ENCODE measurements around the gene CASP14. TPM values are rescaled to one million over a fixed set of nuclear protein-coding genes. Genes with fewer than 3 reads are reported as not detected.
"Not testable (repeated sequence)": the region's sequence is repeated elsewhere in the genome, so short reads cannot be mapped to it uniquely, and the experiment has no call there.

Gene CASP14
- total RNA-seq, 1 experiment from 2014 or later: not detected

GRCh38 chr19:15080002-15080401, 30.7 kb downstream of the CASP14 start:
- H3K4me3 ChIP-seq (ENCODE audit: low read length); H3K9ac ChIP-seq (ENCODE audit: low read length); H3K9me3 ChIP-seq (ENCODE audit: low read length); H3K27me3 ChIP-seq (ENCODE audit: low read length); H3K36me3 ChIP-seq (ENCODE audit: insufficient read depth, low read length); H4K20me1 ChIP-seq (ENCODE audit: insufficient read depth, low read depth, low read length); H3K9me2 ChIP-seq (replicated peaks; ENCODE audit: insufficient read depth, low read length); DNase-seq; H2AFZ ChIP-seq (ENCODE audit: low read length); H3K4me2 ChIP-seq (ENCODE audit: low read depth, low read length, poor library complexity, severe bottlenecking); H3K4me1 ChIP-seq (ENCODE audit: low read length); H3K27ac ChIP-seq (ENCODE audit: low read length); H3K79me2 ChIP-seq (ENCODE audit: low read length): not testable (repeated sequence)

GRCh38 chr19:15081911-15082310, 32.6 kb downstream of the CASP14 start, which contains the start of gene OR1I1:
TSS of gene OR1I1 (plus strand) at chr19:15082211. CDS start at chr19:15087066, 4,855 bp downstream.
- Histone ChIP-seq H3K9ac (ENCODE audit: low read length) (no peak within 1 kb of the TSS), H3K4me2 (ENCODE audit: low read depth, low read length, poor library complexity, severe bottlenecking) (no peak within 1 kb of the TSS), H3K4me3 (ENCODE audit: low read length) (no peak within 1 kb of the TSS), H3K36me3 (ENCODE audit: insufficient read depth, low read length) (no peaks in the 10 kb centered on the region), H2AFZ (ENCODE audit: low read length) (no peak within 1 kb of the TSS), H4K20me1 (ENCODE audit: insufficient read depth, low read depth, low read length) (no peaks in the 10 kb centered on the region), H3K9me2 (replicated peaks; ENCODE audit: insufficient read depth, low read length) (no peaks in the 10 kb centered on the region), H3K27me3 (ENCODE audit: low read length) (no peaks in the 10 kb centered on the region), H3K9me3 (ENCODE audit: low read length) (no peaks in the 10 kb centered on the region), H3K79me2 (ENCODE audit: low read length) (no peaks in the 10 kb centered on the region), H3K27ac (ENCODE audit: low read length) (no peak within 1 kb of the TSS), H3K4me1 (ENCODE audit: low read length) (no peaks in the 10 kb centered on the region)
- DNase-seq: no peak

- H3K9me2 ChIP-seq (replicated peaks; ENCODE audit: insufficient read depth, low read length): no peaks in the 10 kb centered on the region
- H3K79me2 ChIP-seq (ENCODE audit: low read length): no peaks in the 10 kb centered on the region
- H3K27ac ChIP-seq (ENCODE audit: low read length): no peak overlapping the region
- no peaks in the 10 kb centered on the region for H4K20me1 ChIP-seq (ENCODE audit: insufficient read depth, low read depth, low read length)
- H3K4me2 ChIP-seq (ENCODE audit: low read depth, low read length, poor library complexity, severe bottlenecking): no peak overlapping the region
- no peaks in the 10 kb centered on the region for H3K9me3 ChIP-seq (ENCODE audit: low read length)
- H3K4me3 ChIP-seq (ENCODE audit: low read length): no peak overlapping the region
- no peaks in the 10 kb centered on the region for H3K36me3 ChIP-seq (ENCODE audit: insufficient read depth, low read length)
- no peaks in the 10 kb centered on the region for H3K27me3 ChIP-seq (ENCODE audit: low read length)
- H3K9ac ChIP-seq (ENCODE audit: low read length): no peak overlapping the region
- no peak overlapping the region for H2AFZ ChIP-seq (ENCODE audit: low read length)
- no peak for DNase-seq
- no peaks in the 10 kb centered on the region for H3K4me1 ChIP-seq (ENCODE audit: low read length)
Measured at GRCh38 chr19:15087182-15087581, 37.9 kb downstream of the CASP14 start.

GRCh38 chr19:15091918-15092753, 42.9 kb downstream of the CASP14 start:
- H3K9ac ChIP-seq (ENCODE audit: low read length): no peak overlapping the region
- no peak overlapping the region for H3K4me3 ChIP-seq (ENCODE audit: low read length)
- H3K79me2 ChIP-seq (ENCODE audit: low read length): no peaks in the 10 kb centered on the region
- no peak overlapping the region for H3K27ac ChIP-seq (ENCODE audit: low read length)
- no peaks in the 10 kb centered on the region for H3K4me1 ChIP-seq (ENCODE audit: low read length)
- no peaks in the 10 kb centered on the region for H3K9me3 ChIP-seq (ENCODE audit: low read length)
- H4K20me1 ChIP-seq (ENCODE audit: insufficient read depth, low read depth, low read length): no peaks in the 10 kb centered on the region
- no peaks in the 10 kb centered on the region for H3K27me3 ChIP-seq (ENCODE audit: low read length)
- DNase-seq: peak; percentile 95
- no peak overlapping the region for H2AFZ ChIP-seq (ENCODE audit: low read length)
- H3K36me3 ChIP-seq (ENCODE audit: insufficient read depth, low read length): no peaks in the 10 kb centered on the region
- H3K9me2 ChIP-seq (replicated peaks; ENCODE audit: insufficient read depth, low read length): no peaks in the 10 kb centered on the region
- no peak overlapping the region for H3K4me2 ChIP-seq (ENCODE audit: low read depth, low read length, poor library complexity, severe bottlenecking)

GRCh38 chr19:15093001-15093400, 43.7 kb downstream of the CASP14 start:
- H3K27ac ChIP-seq (ENCODE audit: low read length): no peak overlapping the region
- H3K9me2 ChIP-seq (replicated peaks; ENCODE audit: insufficient read depth, low read length): no peaks in the 10 kb centered on the region
- no peak overlapping the region for H3K4me2 ChIP-seq (ENCODE audit: low read depth, low read length, poor library complexity, severe bottlenecking)
- H2AFZ ChIP-seq (ENCODE audit: low read length): no peak overlapping the region
- H3K36me3 ChIP-seq (ENCODE audit: insufficient read depth, low read length): no peaks in the 10 kb centered on the region
- DNase-seq: no peak
- H3K79me2 ChIP-seq (ENCODE audit: low read length): no peaks in the 10 kb centered on the region
- H3K27me3 ChIP-seq (ENCODE audit: low read length): no peaks in the 10 kb centered on the region
- H3K9ac ChIP-seq (ENCODE audit: low read length): no peak overlapping the region
- H3K4me1 ChIP-seq (ENCODE audit: low read length): no peaks in the 10 kb centered on the region
- no peaks in the 10 kb centered on the region for H4K20me1 ChIP-seq (ENCODE audit: insufficient read depth, low read depth, low read length)
- no peak overlapping the region for H3K4me3 ChIP-seq (ENCODE audit: low read length)
- H3K9me3 ChIP-seq (ENCODE audit: low read length): no peaks in the 10 kb centered on the region

- H3K9me3 ChIP-seq (ENCODE audit: low read length): no peaks in the 10 kb centered on the region
- H3K9me2 ChIP-seq (replicated peaks; ENCODE audit: insufficient read depth, low read length): no peaks in the 10 kb centered on the region
- DNase-seq: no peak
- H3K9ac ChIP-seq (ENCODE audit: low read length): no peak overlapping the region
- no peaks in the 10 kb centered on the region for H3K4me1 ChIP-seq (ENCODE audit: low read length)
- H4K20me1 ChIP-seq (ENCODE audit: insufficient read depth, low read depth, low read length): no peaks in the 10 kb centered on the region
- H3K27me3 ChIP-seq (ENCODE audit: low read length): no peaks in the 10 kb centered on the region
- no peak overlapping the region for H3K27ac ChIP-seq (ENCODE audit: low read length)
- H3K36me3 ChIP-seq (ENCODE audit: insufficient read depth, low read length): no peaks in the 10 kb centered on the region
- no peaks in the 10 kb centered on the region for H3K79me2 ChIP-seq (ENCODE audit: low read length)
- no peak overlapping the region for H2AFZ ChIP-seq (ENCODE audit: low read length)
- H3K4me2 ChIP-seq (ENCODE audit: low read depth, low read length, poor library complexity, severe bottlenecking): no peak overlapping the region
- H3K4me3 ChIP-seq (ENCODE audit: low read length): no peak overlapping the region
Measured at GRCh38 chr19:15096223-15096622, 46.9 kb downstream of the CASP14 start.

- H3K9me2 ChIP-seq (replicated peaks; ENCODE audit: insufficient read depth, low read length); H2AFZ ChIP-seq (ENCODE audit: low read length); H3K9ac ChIP-seq (ENCODE audit: low read length); H3K27me3 ChIP-seq (ENCODE audit: low read length); H3K9me3 ChIP-seq (ENCODE audit: low read length); H3K79me2 ChIP-seq (ENCODE audit: low read length); H3K4me1 ChIP-seq (ENCODE audit: low read length); H3K4me2 ChIP-seq (ENCODE audit: low read depth, low read length, poor library complexity, severe bottlenecking); H4K20me1 ChIP-seq (ENCODE audit: insufficient read depth, low read depth, low read length); H3K36me3 ChIP-seq (ENCODE audit: insufficient read depth, low read length); H3K27ac ChIP-seq (ENCODE audit: low read length); H3K4me3 ChIP-seq (ENCODE audit: low read length); DNase-seq: not testable (repeated sequence)
Measured at GRCh38 chr19:15097980-15098379, 48.7 kb downstream of the CASP14 start.

- Histone ChIP-seq H3K4me3 (ENCODE audit: low read length) (no peak overlapping the region), H3K9me3 (ENCODE audit: low read length) (no peaks in the 10 kb centered on the region), H3K27me3 (ENCODE audit: low read length) (no peaks in the 10 kb centered on the region), H3K4me2 (ENCODE audit: low read depth, low read length, poor library complexity, severe bottlenecking) (no peak overlapping the region), H3K36me3 (ENCODE audit: insufficient read depth, low read length) (no peaks in the 10 kb centered on the region), H4K20me1 (ENCODE audit: insufficient read depth, low read depth, low read length) (no peaks in the 10 kb centered on the region), H3K27ac (ENCODE audit: low read length) (no peak overlapping the region), H3K79me2 (ENCODE audit: low read length) (no peaks in the 10 kb centered on the region), H3K9ac (ENCODE audit: low read length) (no peak overlapping the region), H2AFZ (ENCODE audit: low read length) (no peak overlapping the region; the same call in 1 of the 2 replicates), H3K4me1 (ENCODE audit: low read length) (no peaks in the 10 kb centered on the region), H3K9me2 (replicated peaks; ENCODE audit: insufficient read depth, low read length) (no peaks in the 10 kb centered on the region)
- no peak for DNase-seq
Measured at GRCh38 chr19:15098460-15098859, 49.2 kb downstream of the CASP14 start.
